T-helper 1 cell treated with Interleukin-12 subunit alpha and Interleukin-12 subunit beta and Interleukin-4 antibody, amounts not matched to agents 30 μg/mL and 1 μg/mL, for 36 hours (primary cell): Measurements from ENCODE around the gene COL27A1.

Source experiments
- H3K27ac Mint-ChIP-seq: one replicate; pipeline ENCODE4 v1.8.0; 2021; ENCODE audit warnings: mild to moderate bottlenecking, mixed read lengths
- H3K27me3 Mint-ChIP-seq: one replicate; pipeline ENCODE4 v1.8.0; 2021; ENCODE audit warnings: low read depth, mixed read lengths
- H3K36me3 Mint-ChIP-seq: one replicate; pipeline ENCODE4 v1.8.0; 2021; ENCODE audit warnings: low read depth, mixed read lengths
- H3K4me1 Mint-ChIP-seq: one replicate; pipeline ENCODE4 v1.8.0; 2021; ENCODE audit warnings: low read depth, mixed read lengths
- H3K4me3 Mint-ChIP-seq: one replicate; pipeline ENCODE4 v1.8.0; 2021; ENCODE audit warnings: mild to moderate bottlenecking, moderate library complexity, mixed read lengths
- H3K9me3 Mint-ChIP-seq: one replicate; pipeline ENCODE4 v1.8.0; 2021; ENCODE audit warnings: mixed read lengths

The COL27A1 gene

GRCh38 chr9:114301798-114302565, 146.6 kb downstream of the COL27A1 start:
- no peaks in the 10 kb centered on the region for H3K4me1 Mint-ChIP-seq
- no peaks in the 10 kb centered on the region for H3K36me3 Mint-ChIP-seq
- H3K27me3 Mint-ChIP-seq, result no peaks in the 10 kb centered on the region
- H3K4me3 Mint-ChIP-seq, result no peak overlapping the region
- no peaks in the 10 kb centered on the region for H3K9me3 Mint-ChIP-seq
- no peak overlapping the region for H3K27ac Mint-ChIP-seq

- Mint-ChIP-seq H3K9me3 (no peaks in the 10 kb centered on the region), H3K36me3 (no peaks in the 10 kb centered on the region), H3K27ac (no peak overlapping the region), H3K4me3 (no peak overlapping the region), H3K27me3 (no peaks in the 10 kb centered on the region), H3K4me1 (no peaks in the 10 kb centered on the region)
Observed at GRCh38 chr9:114302727-114303126, 147.4 kb downstream of the COL27A1 start.

- H3K4me1 Mint-ChIP-seq, result no peaks in the 10 kb centered on the region
- H3K27ac Mint-ChIP-seq, result no peak overlapping the region
- no peak overlapping the region for H3K4me3 Mint-ChIP-seq
- H3K9me3 Mint-ChIP-seq, result no peaks in the 10 kb centered on the region
- no peaks in the 10 kb centered on the region for H3K27me3 Mint-ChIP-seq
- H3K36me3 Mint-ChIP-seq, result no peaks in the 10 kb centered on the region
Observed at GRCh38 chr9:114303571-114303970, 148.2 kb downstream of the COL27A1 start.

- H3K36me3 Mint-ChIP-seq, result no peaks in the 10 kb centered on the region
- no peak overlapping the region for H3K27ac Mint-ChIP-seq
- H3K4me1 Mint-ChIP-seq, result no peaks in the 10 kb centered on the region
- no peaks in the 10 kb centered on the region for H3K9me3 Mint-ChIP-seq
- no peaks in the 10 kb centered on the region for H3K27me3 Mint-ChIP-seq
- H3K4me3 Mint-ChIP-seq, result no peak overlapping the region
Observed at GRCh38 chr9:114303977-114304376, 148.6 kb downstream of the COL27A1 start.

DNA sequence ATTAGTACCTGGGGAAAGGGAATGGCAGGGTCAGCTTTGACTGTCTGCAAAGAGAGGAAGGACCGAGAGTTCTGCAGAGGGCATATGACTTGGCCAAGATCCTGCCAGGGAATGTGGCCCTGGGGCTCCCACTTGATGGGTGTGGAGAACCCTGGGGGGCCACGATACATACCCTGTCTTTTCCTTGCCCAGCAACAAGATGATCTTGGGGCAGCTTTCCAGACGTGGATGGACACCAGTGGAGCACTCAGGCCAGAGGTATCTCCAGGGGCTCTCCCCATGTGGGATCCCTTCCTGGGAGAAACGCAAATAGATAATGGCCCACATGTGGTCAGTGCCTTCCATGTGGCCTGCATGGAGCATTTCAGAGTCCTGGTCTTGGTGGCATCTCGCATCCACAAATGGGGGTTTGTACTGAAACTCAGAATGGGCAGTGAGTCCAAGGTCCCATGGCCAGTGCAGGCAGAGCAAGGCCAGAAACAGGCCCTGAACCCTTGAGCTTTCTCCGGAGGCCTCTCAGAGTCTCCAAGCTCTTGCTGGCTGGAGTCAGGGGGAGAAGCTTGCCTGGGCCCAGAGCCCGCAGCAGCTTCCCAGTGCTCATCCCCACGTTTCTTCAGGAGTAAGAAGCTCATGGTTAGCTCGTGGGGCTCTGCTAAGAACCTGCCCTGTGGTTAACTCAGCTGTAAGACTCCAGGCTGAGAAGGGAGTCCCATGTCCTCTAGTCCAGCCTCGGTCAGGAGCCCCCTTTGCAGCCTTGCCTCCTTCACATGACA, 149.3 kb downstream of the COL27A1 start:
- H3K4me3 Mint-ChIP-seq, result no peak overlapping the region
- no peak overlapping the region for H3K27ac Mint-ChIP-seq
- no peaks in the 10 kb centered on the region for H3K4me1 Mint-ChIP-seq
- no peaks in the 10 kb centered on the region for H3K36me3 Mint-ChIP-seq
- H3K9me3 Mint-ChIP-seq, result no peaks in the 10 kb centered on the region
- no peaks in the 10 kb centered on the region for H3K27me3 Mint-ChIP-seq

GRCh38 chr9:114307899-114308267, 152.5 kb downstream of the COL27A1 start:
- no peaks in the 10 kb centered on the region for H3K36me3 Mint-ChIP-seq
- H3K9me3 Mint-ChIP-seq, result no peaks in the 10 kb centered on the region
- H3K4me3 Mint-ChIP-seq, result no peak overlapping the region
- no peak overlapping the region for H3K27ac Mint-ChIP-seq
- H3K27me3 Mint-ChIP-seq, result no peaks in the 10 kb centered on the region
- no peaks in the 10 kb centered on the region for H3K4me1 Mint-ChIP-seq

GRCh38 chr9:114308361-114308950, 153.1 kb downstream of the COL27A1 start:
- Mint-ChIP-seq H3K27me3 (no peaks in the 10 kb centered on the region), H3K27ac (no peak overlapping the region), H3K4me1 (no peaks in the 10 kb centered on the region), H3K4me3 (no peak overlapping the region), H3K9me3 (no peaks in the 10 kb centered on the region), H3K36me3 (no peaks in the 10 kb centered on the region)

DNA sequence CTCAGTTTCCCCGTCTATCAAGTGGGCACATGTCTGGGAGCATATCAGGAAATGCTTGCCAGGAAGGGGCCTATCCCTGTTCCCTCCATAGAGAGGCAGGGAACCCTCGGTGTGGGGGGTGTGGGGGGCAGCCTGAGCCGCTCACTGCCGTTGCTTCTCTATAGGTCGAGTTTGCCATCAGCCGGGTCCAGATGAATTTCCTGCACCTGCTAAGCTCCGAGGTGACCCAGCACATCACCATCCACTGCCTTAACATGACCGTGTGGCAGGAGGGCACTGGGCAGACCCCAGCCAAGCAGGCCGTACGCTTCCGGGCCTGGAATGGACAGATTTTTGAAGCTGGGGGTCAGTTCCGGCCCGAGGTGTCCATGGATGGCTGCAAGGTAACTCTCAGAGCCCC, 153.8 kb downstream of the COL27A1 start:
- no peaks in the 10 kb centered on the region for H3K27me3 Mint-ChIP-seq
- H3K4me1 Mint-ChIP-seq, result no peaks in the 10 kb centered on the region
- no peak overlapping the region for H3K4me3 Mint-ChIP-seq
- H3K9me3 Mint-ChIP-seq, result no peaks in the 10 kb centered on the region
- no peak overlapping the region for H3K27ac Mint-ChIP-seq
- no peaks in the 10 kb centered on the region for H3K36me3 Mint-ChIP-seq

GRCh38 chr9:114310471-114311450, 155.4 kb downstream of the COL27A1 start:
- no peaks in the 10 kb centered on the region for H3K4me1 Mint-ChIP-seq
- no peaks in the 10 kb centered on the region for H3K36me3 Mint-ChIP-seq
- H3K27me3 Mint-ChIP-seq, result no peaks in the 10 kb centered on the region
- no peak overlapping the region for H3K4me3 Mint-ChIP-seq
- H3K9me3 Mint-ChIP-seq, result no peaks in the 10 kb centered on the region
- no peak overlapping the region for H3K27ac Mint-ChIP-seq

DNA sequence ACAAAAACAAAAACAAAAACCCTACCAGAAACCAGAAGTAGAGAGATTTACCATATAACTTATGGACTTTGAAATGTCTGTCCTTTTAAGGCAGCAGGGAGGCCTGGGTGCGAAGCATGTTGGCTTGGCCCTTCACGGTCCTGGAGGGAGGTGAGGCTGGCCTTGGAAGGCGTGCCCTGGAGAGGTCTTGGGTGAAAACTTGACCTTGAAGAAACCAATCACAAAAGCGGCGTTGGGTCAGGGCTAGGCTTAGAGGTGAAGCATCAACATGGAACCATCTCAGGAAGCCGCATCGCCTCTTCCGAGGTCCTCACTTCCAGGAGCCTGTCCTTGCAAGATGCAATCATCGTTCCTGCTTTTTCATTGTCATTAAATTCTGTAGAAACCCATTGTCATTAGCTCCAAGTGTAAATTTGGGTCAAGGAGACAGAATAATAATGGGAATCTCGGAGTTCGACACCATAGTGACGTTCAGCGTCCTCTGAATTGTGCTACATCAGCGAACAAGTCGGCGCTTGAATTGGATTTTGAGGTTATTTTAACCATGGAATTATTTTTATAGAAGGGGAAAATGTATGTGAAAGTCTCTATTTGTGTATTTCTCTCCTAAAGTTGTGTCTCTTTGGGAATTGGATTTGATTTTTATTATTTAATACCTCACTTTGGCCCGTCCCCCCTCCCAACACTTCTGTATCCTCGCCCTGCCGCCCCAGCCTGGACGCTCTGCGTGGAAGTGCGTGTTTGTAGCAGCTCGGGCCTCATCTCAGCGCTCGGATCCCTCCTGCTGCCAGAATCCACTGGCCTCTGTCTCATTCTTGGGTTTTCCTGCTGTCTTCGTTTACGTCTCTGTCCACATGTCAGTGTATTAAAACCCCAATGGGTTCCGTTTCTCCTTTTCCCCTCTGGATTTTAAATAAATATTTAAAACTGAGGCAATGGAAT, 156.5 kb downstream of the COL27A1 start:
- no peak overlapping the region for H3K27ac Mint-ChIP-seq
- H3K27me3 Mint-ChIP-seq, result no peaks in the 10 kb centered on the region
- H3K9me3 Mint-ChIP-seq, result no peaks in the 10 kb centered on the region
- H3K36me3 Mint-ChIP-seq, result no peaks in the 10 kb centered on the region
- no peak overlapping the region for H3K4me3 Mint-ChIP-seq
- no peaks in the 10 kb centered on the region for H3K4me1 Mint-ChIP-seq

GRCh38 chr9:114312513-114312875, 157.2 kb downstream of the COL27A1 start:
- Mint-ChIP-seq H3K9me3 (no peaks in the 10 kb centered on the region), H3K36me3 (no peaks in the 10 kb centered on the region), H3K4me1 (no peaks in the 10 kb centered on the region), H3K27ac (no peak overlapping the region), H3K27me3 (no peaks in the 10 kb centered on the region), H3K4me3 (no peak overlapping the region)

- H3K36me3 Mint-ChIP-seq, result no peaks in the 10 kb centered on the region
- no peaks in the 10 kb centered on the region for H3K9me3 Mint-ChIP-seq
- no peak overlapping the region for H3K27ac Mint-ChIP-seq
- no peak overlapping the region for H3K4me3 Mint-ChIP-seq
- H3K27me3 Mint-ChIP-seq, result no peaks in the 10 kb centered on the region
- H3K4me1 Mint-ChIP-seq, result peaks cover 2% of the 10 kb centered on the region
Observed at GRCh38 chr9:114313186-114313585, 157.8 kb downstream of the COL27A1 start.

DNA sequence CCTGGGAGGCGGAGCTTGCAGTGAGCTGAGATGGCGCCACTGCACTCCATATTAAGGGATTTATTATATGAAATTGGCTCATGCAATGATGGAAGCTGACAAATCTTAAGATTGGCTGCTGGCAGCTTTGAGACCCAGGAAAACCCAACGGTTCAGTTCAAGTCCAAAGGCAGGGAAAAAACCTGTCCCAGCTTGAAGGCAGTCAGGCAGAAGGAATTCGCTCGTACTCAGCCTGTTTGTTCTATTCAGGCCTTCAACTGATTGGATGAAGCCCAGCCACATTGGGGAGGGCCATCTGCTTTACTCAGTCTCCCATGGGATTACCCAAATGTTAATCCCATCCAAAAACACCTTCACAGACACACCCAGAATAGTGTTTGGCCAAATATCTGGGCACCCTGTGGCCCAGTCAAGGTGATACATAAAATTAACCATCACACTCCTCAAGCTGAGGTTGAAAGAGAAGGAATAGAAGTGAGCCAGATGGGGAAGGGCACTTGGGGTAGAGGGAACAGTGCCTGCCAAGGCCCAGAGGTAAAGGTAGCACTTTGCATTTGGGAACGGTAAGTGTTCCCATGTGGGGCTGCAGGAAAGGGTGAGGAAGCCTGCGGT, 159.0 kb downstream of the COL27A1 start:
- Mint-ChIP-seq H3K36me3 (no peaks in the 10 kb centered on the region), H3K4me1 (peaks cover 2% of the 10 kb centered on the region), H3K4me3 (no peak overlapping the region), H3K9me3 (no peaks in the 10 kb centered on the region), H3K27ac (no peak overlapping the region), H3K27me3 (no peaks in the 10 kb centered on the region)
